Activated T-cell treated with anti-CD3 and anti-CD28 coated beads, Interleukin-2, amount 50 U/mL, for 24 hours (primary cell): ENCODE data around the gene TSFM.
"Not testable (repeated sequence)": the region's sequence is repeated elsewhere in the genome, so short reads cannot be mapped to it uniquely, and the experiment has no call there.

ENCODE experiments used
- DNase-seq: peaks from one replicate; pipeline ENCODE4 v3.0.0-alpha.2; 2020
- H3K27ac Mint-ChIP-seq: 2 replicates; pipeline ENCODE4 v1.8.0; 2020; ENCODE audit warnings: mild to moderate bottlenecking, mixed read lengths
- H3K27me3 Mint-ChIP-seq: 2 replicates; pipeline ENCODE4 v1.8.0; 2020; ENCODE audit warnings: mixed read lengths
- H3K36me3 Mint-ChIP-seq: 2 replicates; pipeline ENCODE4 v1.8.0; 2020; ENCODE audit warnings: low read depth, mixed read lengths
- H3K4me1 Mint-ChIP-seq: 2 replicates; pipeline ENCODE4 v1.8.0; 2020; ENCODE audit warnings: low read depth, mixed read lengths
- H3K4me3 Mint-ChIP-seq: 2 replicates; pipeline ENCODE4 v1.8.0; 2020; ENCODE audit warnings: mild to moderate bottlenecking, moderate library complexity, mixed read lengths
- H3K9me3 Mint-ChIP-seq: 2 replicates; pipeline ENCODE4 v1.8.0; 2020; ENCODE audit warnings: mixed read lengths

The TSFM gene

DNA sequence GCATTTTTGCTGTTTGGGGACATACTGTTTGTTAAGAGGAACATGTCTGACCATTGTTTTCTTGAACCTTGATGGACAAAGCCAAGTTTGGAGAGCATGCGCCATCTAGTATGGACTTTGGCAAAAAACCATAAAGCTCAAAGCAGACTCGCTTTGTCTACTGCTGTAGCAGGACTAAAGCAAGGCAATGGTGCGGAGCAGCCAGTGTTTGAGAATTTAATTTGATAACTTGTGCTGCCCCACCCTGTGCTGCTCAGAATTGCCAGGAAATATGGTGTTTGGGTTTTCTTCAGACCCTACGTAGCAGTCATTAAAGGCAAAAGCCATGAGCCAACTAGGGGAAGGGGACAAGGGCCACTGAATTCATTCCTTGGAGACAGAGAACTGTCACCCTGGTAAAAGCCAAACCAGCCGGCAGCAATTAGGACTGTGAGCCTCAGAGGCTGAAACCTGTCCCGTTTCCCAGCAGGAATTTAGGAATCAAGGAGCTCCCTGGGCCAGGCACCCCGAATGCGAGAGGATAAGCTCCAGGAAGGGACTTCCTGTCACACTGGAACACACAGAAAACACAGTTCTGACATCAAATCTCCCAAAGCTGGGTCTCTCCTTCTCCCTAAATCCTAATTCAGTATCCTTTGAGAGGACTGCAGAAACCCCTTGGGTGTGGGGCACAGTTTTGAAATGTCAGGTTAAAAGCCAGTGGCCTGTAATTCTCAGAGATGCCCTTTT is 34.8 kb downstream of the TSFM start:
- Mint-ChIP-seq H3K27me3 (no peaks in the 10 kb centered on the region), H3K27ac (no peak overlapping the region), H3K36me3 (peaks cover 35% of the 10 kb centered on the region), H3K4me3 (no peak overlapping the region), H3K4me1 (no peaks in the 10 kb centered on the region), H3K9me3 (no peaks in the 10 kb centered on the region)
- DNase-seq = no peak

DNA sequence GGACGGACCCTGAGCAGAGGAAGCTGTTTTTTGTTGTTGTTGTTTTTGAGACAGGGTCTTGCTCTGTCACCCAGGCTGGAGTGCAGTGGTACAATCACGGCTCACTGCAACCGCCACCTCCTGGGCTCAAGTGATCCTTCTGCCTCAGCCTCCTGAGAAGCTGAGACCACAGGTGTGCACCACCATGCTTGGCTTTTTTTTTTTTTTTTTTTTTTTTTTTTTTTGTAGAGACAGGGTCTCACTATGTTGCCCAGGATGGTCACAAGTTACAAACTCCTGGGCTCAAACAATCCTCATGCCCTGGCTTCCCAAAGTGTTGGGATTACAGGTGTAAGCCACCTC is 35.4 kb downstream of the TSFM start:
- not testable (repeated sequence) for H3K9me3 Mint-ChIP-seq, H3K4me3 Mint-ChIP-seq, H3K4me1 Mint-ChIP-seq, DNase-seq, H3K27me3 Mint-ChIP-seq, H3K27ac Mint-ChIP-seq
- H3K36me3 Mint-ChIP-seq = peaks cover 36% of the 10 kb centered on the region

GRCh38 chr12:57820119-57820518 is 37.5 kb downstream of the TSFM start:
- Mint-ChIP-seq H3K36me3 (peaks cover 56% of the 10 kb centered on the region), H3K27ac (peak overlapping the region; percentile 59)
- not testable (repeated sequence) for H3K4me1 Mint-ChIP-seq, H3K4me3 Mint-ChIP-seq, DNase-seq, H3K9me3 Mint-ChIP-seq, H3K27me3 Mint-ChIP-seq

DNA sequence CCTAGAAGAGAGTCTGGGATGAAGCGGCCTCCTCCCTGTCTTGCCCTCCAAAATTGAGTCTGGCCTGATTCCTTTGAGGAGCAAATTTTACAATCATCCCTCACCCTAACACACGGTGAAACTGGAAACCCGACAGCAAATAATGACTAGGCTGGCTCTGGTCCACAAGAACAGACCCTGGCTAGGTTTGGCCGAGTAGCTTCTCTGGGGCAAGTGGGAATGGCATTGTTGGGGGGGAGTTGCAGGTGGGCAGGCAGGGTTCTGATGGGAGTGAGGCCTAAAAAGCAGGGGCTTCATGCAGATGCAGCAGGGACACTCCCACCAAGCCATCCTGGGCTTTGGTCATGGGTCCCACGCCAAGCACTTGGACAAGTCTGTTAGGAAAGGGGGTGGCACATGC is 38.4 kb downstream of the TSFM start:
- H3K4me1 Mint-ChIP-seq, H3K4me3 Mint-ChIP-seq, H3K27me3 Mint-ChIP-seq, H3K9me3 Mint-ChIP-seq, DNase-seq: not testable (repeated sequence)
- Mint-ChIP-seq H3K36me3 (peaks cover 65% of the 10 kb centered on the region), H3K27ac (peak overlapping the region; percentile 14)

- H3K27ac Mint-ChIP-seq = peak overlapping the region; percentile 37
Observed at GRCh38 chr12:57821474-57822214, 39.1 kb downstream of the TSFM start.

DNA sequence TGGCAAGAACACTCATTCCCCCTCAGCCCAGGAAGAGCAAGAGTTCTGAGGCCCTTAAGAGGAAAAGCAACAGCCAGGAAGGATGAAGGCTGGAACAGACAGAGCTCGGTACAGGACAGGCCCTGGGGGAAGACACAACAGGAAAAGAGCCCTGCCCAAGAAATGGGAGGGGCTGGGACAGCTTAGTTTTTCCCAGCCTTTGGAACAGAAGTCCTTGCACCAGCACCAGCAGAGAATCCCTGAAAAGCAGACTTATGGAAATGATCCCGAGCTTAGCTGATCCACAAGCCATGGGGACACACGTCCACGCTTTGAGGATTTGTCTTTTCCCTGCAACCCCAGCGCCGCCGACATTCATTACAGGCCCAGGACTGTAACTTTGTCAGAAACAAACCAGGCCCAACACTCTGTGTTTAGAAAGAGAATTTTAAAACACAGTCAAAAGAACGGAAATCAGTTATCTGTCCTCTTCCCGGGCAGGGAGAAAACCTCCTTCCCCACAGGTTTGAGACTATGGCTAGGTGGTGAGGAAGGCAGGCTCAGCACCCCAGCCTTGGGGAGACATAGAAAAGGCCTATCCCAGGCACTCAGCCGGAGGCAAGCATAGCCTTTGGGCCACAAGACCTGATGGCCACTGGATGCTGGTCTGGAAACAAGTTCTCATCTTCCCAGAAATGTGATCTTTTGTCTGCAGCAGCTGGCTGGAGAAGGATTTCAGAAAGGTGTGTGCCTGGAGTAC is 40.0 kb downstream of the TSFM start:
- Mint-ChIP-seq H3K36me3 (peaks cover 81% of the 10 kb centered on the region), H3K27me3 (no peaks in the 10 kb centered on the region), H3K9me3 (no peaks in the 10 kb centered on the region), H3K4me3 (no peak overlapping the region), H3K27ac (peak overlapping the region; percentile 57), H3K4me1 (no peaks in the 10 kb centered on the region)
- DNase-seq = no peak

More at GRCh38 chr12:57821474-57822214, 39.1 kb downstream of the TSFM start:
- no peaks in the 10 kb centered on the region for H3K9me3 Mint-ChIP-seq
- DNase-seq = no peak
- H3K36me3 Mint-ChIP-seq = peaks cover 71% of the 10 kb centered on the region
- H3K4me3 Mint-ChIP-seq = no peak overlapping the region
- no peaks in the 10 kb centered on the region for H3K27me3 Mint-ChIP-seq
- no peaks in the 10 kb centered on the region for H3K4me1 Mint-ChIP-seq

DNA sequence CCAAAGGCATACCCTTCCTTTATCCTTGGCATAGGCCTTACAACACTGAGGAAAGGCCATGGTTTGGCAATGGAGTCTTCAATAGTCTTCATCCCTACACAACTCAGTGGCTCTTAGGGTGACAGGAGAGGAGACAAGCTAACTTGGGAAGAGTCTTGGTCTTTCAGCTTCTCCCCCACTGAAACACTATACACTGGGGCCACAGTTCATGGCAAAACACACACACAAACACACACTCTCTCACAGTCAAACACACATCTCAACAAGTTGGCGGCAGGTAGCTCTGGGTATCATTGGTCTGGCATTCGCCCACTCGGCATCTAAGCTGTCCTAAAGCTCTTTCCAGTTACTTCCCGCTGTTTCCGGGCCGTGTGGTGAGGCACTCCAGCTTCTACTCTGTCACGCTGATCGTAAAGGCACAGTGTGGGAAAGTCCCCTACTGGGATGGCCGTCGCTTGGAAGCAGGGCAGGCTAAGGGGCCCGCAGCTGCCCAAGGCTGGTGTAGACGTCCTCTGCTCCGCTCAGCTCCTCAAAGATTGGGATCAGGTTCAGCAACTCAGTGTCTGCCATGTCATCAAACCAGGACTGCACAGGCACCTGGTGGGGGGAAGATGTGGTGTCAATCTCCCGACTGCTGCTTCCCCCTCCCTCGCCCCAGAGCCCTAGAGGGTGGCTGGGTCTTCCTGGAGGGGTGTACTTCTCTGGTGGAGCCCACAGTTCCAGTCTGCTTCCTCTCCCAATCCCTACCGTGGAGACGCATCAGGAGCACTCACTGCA is 40.7 kb downstream of the TSFM start:
- H3K36me3 Mint-ChIP-seq = peaks cover 85% of the 10 kb centered on the region
- no peak overlapping the region for H3K4me3 Mint-ChIP-seq
- DNase-seq = no peak
- no peaks in the 10 kb centered on the region for H3K27me3 Mint-ChIP-seq
- H3K27ac Mint-ChIP-seq = peak overlapping the region; percentile 5
- H3K4me1 Mint-ChIP-seq = no peaks in the 10 kb centered on the region
- H3K9me3 Mint-ChIP-seq = no peaks in the 10 kb centered on the region

DNA sequence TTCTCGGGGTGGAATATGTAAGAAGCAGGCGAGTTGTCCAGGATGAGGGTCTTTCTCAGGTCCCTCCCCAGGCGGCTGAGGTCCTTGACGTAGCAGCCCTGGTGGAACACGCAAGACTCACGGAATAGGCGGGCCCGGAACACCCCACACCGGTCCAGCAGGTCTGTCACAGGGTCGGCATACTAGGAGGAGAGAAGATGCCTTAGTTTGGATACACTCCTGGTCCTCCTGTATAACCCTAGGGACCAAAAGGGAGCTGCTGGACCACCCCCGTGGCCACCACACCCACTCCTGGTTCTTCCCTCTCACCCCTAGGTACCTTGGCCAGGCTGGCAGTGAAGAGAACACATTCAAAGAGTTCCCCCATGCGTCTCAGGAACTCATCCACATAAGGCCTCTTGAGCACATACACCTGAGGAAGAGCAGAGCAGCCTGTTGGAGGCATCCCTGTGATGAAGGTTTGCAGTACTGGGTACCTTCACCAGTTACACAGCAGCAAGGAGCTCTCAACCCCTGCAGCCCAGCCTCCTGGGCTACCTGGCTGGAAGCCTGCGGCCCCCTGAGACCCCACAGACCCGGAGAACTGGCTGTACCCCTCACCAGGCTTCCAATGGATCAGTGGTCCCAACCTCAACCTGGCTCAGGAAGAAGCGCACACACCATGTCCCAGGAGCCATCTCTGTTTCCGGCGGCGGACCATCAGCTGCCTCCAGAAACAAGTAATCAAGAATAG is 41.5 kb downstream of the TSFM start:
- no peak overlapping the region for H3K4me3 Mint-ChIP-seq
- no peaks in the 10 kb centered on the region for H3K9me3 Mint-ChIP-seq
- peaks cover 3% of the 10 kb centered on the region for H3K4me1 Mint-ChIP-seq
- DNase-seq = no peak
- H3K27ac Mint-ChIP-seq = peak overlapping the region; percentile 9
- no peaks in the 10 kb centered on the region for H3K27me3 Mint-ChIP-seq
- peaks cover 89% of the 10 kb centered on the region for H3K36me3 Mint-ChIP-seq

DNA sequence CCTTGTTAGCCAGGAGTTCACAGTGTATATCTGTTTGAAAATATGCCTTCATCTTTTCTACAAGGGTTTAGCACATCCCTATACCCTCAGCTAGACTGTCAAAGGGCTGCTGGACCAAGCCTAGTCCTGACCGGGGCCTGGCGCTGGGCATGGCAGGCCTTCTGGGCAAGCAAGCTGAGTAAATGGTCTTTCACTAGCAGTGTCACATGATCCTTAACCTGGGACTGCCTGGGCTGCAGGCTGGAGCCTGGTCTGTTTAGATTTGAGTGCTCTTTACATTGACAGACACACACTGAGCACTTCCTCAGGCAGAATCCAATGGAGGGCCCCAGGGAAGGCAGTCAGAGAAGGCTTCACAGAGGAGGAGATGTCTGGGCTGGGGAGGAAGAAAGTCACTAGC is 42.9 kb downstream of the TSFM start:
- Mint-ChIP-seq H3K27me3 (no peaks in the 10 kb centered on the region), H3K36me3 (peaks cover 88% of the 10 kb centered on the region), H3K4me1 (peaks cover 15% of the 10 kb centered on the region), H3K9me3 (no peaks in the 10 kb centered on the region), H3K4me3 (no peak overlapping the region), H3K27ac (peak overlapping the region; percentile 65)
- DNase-seq = no peak

GRCh38 chr12:57826400-57826799 is 43.8 kb downstream of the TSFM start:
- Mint-ChIP-seq H3K27ac (peak overlapping the region; percentile 71), H3K4me3 (no peak overlapping the region), H3K9me3 (no peaks in the 10 kb centered on the region), H3K36me3 (peaks cover 80% of the 10 kb centered on the region), H3K27me3 (no peaks in the 10 kb centered on the region), H3K4me1 (peaks cover 20% of the 10 kb centered on the region)
- DNase-seq = no peak

DNA sequence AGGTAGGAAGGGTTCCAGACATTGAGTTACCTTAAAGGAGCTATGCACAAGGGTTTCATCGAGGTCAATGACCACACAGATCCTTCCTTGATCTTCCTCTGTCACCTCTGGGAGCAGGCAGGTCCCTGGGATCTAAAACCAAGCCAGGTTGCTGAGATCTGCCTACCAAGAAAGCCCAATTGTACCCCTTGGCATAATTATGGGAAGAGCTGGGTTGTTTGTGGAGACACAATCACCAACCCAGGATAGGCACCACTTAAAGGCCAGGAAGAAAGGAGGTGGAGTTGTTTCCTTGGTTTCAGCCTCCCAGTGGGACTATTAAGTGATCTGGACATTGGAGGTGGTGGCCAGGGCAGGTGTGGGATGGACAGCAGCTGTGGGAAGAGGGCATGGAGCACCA is 44.4 kb downstream of the TSFM start:
- Mint-ChIP-seq H3K36me3 (peaks cover 75% of the 10 kb centered on the region), H3K27me3 (no peaks in the 10 kb centered on the region), H3K4me3 (no peak overlapping the region), H3K9me3 (no peaks in the 10 kb centered on the region), H3K4me1 (peaks cover 26% of the 10 kb centered on the region), H3K27ac (peak overlapping the region; percentile 71)
- no peak for DNase-seq

GRCh38 chr12:57829025-57829777 is 46.6 kb downstream of the TSFM start:
- H3K36me3 Mint-ChIP-seq = peaks cover 53% of the 10 kb centered on the region
- H3K4me3 Mint-ChIP-seq = no peak overlapping the region
- H3K4me1 Mint-ChIP-seq = peaks cover 47% of the 10 kb centered on the region
- H3K9me3 Mint-ChIP-seq = no peaks in the 10 kb centered on the region
- H3K27ac Mint-ChIP-seq = peak overlapping the region; percentile 71
- no peak for DNase-seq
- H3K27me3 Mint-ChIP-seq = no peaks in the 10 kb centered on the region

GRCh38 chr12:57830393-57830792 is 47.8 kb downstream of the TSFM start:
- no peaks in the 10 kb centered on the region for H3K27me3 Mint-ChIP-seq
- DNase-seq = no peak
- no peaks in the 10 kb centered on the region for H3K9me3 Mint-ChIP-seq
- peaks cover 41% of the 10 kb centered on the region for H3K36me3 Mint-ChIP-seq
- H3K4me3 Mint-ChIP-seq = no peak overlapping the region
- peak overlapping the region; percentile 71 for H3K27ac Mint-ChIP-seq
- peaks cover 56% of the 10 kb centered on the region for H3K4me1 Mint-ChIP-seq
